Loucy (cell line): ENCODE data around the gene BBX.
A peak's percentile ranks its signal among the peaks of the same experiment; 100 is the strongest.

Experiments used
- CTCF ChIP-seq: fragments of 200-600 bp; sonication (generic); conservative IDR thresholded peaks from 2 replicates; pipeline ENCODE4 v1.5.1; 2014; ENCODE audit warnings: mild to moderate bottlenecking, antibody characterized with exemption, low read length
- EZH2phosphoT487 ChIP-seq: fragments of 200-600 bp; IDR thresholded peaks from 2 replicates; pipeline ENCODE4 v1.6.1; 2018; ENCODE audit warnings: antibody characterized with exemption, mild to moderate bottlenecking, moderate library complexity, borderline replicate concordance

- TF ChIP-seq CTCF (peak; percentile 31), EZH2phosphoT487 (no peak)
These were observed 141.9 kb downstream of the BBX start for GRCh38 chr3:107664614-107665013.
